Measurements from ENCODE around the gene FAM110C.
"Not testable (repeated sequence)": the region's sequence is repeated elsewhere in the genome, so short reads cannot be mapped to it uniquely, and the experiment has no call there.

FAM110C gene

DNA sequence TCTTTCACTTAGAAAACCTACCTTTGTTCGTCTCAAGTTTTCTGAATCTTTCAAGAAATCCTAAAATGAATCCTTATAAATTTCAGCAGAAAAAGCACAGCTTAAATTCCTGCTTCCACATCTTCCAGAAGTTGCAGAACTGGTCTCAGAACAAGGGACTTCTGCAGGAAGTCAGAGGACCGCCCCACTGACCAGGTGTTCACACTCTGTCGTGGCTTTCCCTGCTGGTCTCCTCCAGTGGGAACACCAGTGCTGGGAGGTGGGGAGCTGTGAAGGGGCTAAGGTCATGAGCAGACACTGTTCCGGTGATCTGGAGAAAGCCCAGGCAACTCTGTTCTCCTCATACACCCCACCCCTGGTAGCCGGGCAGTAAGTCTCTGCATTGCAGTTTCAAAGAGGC is 3.5 kb downstream of the FAM110C start:
- DNase-seq, result no peak

DNA sequence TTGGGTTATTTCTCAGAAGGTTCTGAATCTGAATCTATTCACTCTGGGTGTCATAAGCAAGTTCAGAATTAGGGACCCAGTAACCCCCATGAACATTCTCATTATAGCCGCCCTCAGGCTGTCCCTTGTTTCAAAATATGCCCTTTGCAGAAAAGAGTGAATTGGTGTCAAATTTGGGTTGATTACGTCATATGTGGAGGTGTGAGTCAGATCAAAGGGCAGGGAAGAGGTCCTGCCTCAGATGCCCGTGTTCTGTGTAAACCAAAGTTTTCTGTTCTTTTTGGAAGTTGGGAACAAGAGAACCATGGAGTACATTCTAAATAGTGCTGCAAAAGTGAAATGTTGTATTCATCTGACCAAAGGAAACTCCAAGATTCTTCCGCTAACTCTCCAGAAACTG is 5.8 kb downstream of the FAM110C start:
- DNase-seq, result no peak

DNA sequence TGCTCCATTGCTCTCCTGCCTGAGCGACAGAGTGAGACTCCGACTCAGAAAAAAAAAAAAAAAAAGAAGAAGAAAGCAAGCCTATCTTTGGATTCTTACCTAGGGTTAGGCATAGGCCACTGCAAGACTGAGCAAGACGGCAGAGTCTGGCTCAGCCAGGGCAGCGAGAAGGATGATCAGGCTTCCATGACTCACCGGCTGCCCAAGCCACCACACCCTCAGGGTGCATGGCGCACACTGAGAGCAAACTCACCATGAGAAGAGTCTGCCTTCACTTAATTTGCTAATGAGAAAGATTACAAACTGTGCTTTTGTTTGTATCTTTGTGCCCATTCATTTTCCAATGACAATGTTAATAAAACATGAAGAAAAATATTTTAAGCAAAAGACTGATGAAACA is 8.2 kb downstream of the FAM110C start:
- no peak for DNase-seq

DNA sequence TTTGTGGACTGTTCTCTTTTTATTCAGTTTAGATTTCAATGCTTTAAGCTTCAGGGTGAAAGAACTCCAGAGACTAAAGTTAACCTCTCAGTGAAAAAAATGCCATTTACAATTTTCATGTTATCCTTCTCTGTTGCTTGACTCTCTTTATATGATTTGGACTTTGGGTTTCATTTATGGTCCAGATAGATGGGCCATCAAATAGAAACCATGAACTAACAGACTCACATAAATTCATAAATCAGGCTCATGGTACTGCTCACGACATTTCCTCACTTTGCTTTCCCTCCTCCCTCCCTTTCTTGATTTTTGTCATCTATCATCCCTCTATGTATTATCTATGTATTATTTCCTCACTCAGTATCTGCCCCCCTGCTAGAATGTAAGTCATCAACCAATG is 10.0 kb downstream of the FAM110C start:
- DNase-seq, result no peak

DNA sequence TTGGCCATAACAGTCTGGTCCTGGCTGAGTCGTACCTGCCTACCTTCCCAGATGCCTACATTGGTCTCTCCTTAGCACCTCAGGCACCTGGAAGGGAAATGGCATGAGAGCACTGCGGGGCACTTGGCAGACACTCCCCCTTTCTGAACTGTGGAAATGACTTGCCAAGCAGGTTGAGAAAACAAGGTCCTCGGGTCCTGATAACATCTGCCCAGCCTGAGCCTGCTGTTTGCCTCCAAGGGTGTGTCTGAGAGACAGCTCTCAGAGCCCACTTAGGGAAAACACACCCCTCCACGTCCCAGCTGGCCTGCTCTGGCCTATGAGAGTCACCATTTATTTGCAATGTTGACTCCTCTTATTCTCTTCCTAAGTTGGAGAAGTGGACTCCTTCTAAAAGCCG is 10.5 kb downstream of the FAM110C start:
- DNase-seq, result peak in 1 of 2 experiments; percentile 23

DNA sequence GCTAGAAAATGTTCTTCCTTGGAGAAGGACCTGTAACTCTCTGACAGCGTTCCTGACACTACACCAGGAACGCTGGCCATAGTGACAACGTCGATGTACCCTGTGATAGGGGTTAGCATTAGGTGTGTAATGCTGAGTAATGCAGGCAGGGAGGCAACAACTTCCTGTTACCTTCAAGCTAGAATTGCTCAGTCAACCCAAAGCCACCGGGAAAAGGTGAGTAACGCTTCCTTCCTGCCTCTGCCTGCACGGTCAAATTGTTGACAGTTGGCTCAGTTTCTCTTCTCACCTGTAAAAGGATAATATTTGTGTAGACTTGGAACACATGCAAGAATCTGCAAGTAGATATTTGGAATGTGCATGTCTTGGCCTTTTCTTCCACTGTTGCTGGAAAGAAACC is 12.7 kb downstream of the FAM110C start:
- DNase-seq, result no peak

DNA sequence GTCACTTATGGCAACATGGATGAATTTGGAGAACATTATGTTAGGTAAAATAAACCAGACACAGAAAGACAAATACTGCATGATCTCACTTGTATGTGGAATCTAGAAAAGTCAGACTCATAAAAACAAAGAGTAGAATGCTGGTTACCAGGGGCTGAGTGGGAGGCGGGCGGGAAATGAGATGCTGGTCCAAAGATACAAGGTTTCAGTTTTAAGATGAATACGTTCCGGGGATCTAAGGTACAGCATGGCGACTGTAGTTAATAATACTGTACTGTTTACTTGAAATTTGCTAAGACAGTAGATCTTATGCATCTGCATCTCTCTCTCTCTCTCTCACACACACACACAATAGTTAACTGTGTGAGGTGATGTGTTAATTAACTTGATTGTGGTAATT is 14.2 kb downstream of the FAM110C start:
- DNase-seq, result no peak

DNA sequence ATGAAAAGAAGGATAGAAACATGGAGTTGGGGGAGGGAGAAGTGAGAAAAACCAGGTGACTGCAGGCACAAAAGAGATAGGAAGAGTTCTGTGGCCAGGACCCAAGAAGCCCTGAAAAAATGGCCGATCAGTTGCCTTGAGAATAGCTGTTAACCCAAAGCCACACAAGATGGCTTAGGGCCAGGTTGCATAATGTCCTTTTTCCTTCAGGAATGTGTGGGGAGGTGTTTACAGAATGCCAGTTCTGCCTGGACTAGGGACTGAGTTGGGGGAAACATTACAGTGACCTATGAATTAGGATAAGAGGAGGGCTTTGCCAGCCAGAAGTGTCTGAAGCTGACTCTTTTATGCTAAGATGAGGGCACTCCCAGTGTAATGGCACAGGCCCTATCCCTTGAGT is 17.1 kb downstream of the FAM110C start:
- no peak for DNase-seq

DNA sequence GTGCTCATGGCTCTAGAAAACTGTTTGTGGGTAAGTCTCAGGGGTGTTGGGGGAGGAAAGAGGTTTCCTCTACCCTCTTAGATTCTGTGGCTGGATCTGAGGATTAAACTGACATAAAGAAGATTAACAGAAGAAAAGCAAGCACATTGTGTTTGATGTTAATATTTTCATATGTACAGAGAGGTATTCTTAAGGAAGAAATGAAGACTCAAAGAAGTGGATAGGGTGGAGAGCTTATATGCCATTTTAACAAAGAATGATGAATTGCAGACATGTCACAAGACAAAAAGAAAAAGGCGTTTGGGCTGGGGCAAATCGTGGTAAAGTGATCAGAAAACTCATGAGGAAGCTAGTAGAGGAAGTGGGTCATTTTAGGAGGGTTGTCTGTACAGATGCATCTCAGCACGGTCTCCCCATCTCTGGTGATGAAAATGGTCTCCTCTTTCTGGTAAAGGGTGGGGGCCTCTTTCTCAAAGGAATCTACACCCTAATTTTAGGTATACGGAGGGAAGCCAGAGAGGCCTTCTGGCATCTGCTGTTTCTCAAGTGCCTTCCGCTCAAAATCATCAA is 17.8 kb downstream of the FAM110C start:
- no peak for DNase-seq

DNA sequence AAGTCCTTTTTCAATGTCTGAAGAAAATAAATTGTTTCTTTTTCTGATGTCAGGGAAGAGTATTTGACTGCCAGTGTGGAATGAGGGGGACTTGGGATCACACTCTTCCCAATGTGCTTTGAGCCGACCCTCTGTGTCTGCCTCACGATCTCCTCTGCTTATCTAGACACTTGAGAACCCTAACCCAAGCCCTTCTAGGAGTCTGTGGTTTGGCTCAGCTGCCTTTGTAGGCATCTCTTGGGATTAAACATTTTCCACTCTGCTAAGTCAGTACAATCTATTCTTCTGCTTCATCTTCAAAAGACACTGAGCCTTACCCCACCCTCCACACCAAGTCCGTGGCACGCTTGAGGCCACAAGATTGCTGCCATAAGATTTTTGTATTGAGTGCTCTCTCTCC is 19.4 kb downstream of the FAM110C start:
- no peak for DNase-seq

DNA sequence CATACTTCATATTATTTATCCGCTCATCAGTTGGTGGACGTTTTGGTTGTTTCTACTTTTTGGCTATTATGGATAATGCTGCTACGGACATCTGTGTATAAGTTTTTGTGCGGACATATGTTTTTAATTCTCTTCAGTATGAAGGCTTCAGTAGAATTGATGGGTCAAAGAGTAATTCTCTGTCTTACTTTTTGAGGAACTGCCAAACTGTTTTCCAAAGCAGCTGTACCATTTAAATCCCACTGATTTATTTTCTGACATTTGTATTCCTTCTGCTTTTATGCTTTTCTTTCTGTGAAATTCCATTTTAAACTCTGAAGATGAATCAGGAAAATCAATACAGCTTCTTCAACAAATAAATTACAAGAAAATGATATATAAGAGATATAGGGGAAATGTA is 20.8 kb downstream of the FAM110C start:
- no peak for DNase-seq

DNA sequence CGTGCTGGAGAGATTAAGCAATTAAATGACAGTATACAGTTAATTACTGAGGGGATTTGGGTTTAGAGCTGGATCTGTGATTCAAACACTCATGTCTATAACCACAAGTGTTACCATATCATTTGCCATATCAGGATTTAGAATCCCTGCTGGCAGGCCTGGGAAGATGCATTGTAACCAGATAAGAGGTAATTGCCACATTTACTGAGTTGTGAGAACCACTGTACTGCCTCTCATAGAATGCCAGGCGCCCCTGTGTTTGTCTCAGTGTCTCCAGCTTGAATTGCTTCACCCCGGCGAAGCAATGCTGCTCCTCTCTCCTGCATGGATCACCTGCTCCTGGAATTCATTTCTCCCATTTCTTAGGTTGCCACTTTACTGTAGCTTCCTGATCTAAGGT is 21.7 kb downstream of the FAM110C start:
- not testable (repeated sequence) for DNase-seq

DNA sequence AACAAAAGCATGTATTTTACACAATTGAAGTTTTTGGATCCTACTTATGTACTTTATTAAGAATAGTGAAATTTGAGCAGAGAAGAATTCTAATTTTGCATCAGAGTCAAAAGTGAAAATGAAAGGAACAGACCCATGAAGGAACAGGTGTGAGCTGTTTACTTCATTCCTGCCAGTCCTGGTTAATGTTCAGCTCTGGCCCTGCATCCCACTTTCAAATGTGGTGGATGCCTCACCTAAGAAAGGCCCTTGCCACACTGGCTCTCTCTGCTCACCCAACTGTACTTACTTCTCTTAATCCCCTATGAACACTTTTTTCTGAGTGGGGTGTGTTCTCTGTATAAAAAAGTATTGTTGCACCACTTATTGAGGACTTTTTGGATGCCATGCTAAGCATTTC is 22.2 kb downstream of the FAM110C start:
- DNase-seq, result no peak

DNA sequence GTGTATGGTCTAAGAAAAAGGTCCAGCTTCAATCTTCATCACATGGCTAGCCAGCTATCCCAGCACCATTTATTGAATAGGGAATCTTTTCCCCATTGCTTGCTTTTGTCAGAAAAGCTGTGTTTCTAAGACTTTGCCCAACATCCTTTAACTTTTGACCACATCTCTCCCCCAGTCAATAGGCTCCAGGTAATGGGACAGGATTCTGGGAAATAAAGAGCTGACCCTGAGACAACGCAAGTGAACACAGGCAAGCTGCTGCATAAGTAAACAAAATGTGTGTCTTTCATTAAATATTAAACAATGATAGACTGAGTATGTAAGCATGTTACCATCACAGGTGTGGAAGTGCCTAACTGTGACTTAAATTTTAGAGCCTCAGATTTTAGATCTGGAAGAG is 23.0 kb downstream of the FAM110C start:
- DNase-seq, result no peak

DNA sequence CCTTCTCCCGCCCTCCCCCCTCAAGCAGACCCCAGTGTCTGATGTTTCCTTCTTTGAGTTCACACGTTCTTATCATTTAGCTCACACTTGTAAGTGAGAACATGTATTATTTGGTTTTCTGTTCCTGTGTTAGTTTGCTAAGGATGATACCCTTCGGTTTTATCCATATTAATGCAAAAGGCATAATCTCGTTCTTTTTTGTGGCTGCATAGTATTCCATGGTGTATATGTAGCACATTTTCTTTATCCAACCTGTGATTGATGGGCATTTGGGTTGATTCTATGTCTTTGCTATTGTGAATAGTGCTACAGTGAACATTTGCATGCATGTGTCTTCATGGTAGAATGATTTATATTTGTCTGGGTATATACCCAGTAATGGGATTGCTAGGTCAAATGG is 24.1 kb downstream of the FAM110C start:
- DNase-seq, result not testable (repeated sequence)

DNA sequence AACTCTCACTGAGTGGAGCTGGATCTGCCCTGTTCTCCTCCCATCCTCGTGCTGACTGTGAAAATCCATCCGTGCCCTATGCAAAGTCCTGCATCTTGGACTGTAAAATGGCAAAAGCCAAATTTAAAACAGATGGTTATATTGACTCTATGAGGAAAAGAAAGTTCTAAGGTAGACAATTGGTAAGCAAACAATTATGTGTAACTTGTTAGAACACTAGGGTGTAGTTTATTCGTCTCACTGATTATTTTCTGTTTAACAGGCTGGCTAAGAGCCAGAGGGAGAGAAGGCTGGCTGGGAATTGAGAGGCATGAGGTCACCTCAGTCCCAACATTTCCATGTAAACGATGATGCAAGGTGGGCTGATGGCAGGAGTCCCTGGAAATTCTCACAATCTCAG is 26.0 kb downstream of the FAM110C start:
- DNase-seq, result not testable (repeated sequence)

DNA sequence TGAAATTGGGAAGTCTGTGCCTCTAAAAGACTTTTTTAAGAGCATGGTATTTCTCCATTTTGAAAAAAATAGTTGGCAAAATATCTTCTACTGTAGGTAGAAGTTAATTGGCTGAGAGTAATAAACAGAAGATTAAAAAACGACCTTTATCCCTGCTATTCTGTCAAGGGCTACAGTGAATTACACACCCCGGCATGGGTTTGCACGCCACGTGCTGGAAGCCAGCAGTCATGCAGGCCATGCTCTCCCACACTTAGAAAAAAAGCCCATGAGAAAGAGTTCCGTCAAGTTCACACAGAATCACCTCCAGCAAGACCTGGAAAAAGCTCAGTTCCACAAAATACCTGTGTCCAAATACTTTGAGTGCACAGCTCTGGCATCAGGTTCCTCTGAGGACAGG is 26.8 kb downstream of the FAM110C start:
- no peak for DNase-seq

DNA sequence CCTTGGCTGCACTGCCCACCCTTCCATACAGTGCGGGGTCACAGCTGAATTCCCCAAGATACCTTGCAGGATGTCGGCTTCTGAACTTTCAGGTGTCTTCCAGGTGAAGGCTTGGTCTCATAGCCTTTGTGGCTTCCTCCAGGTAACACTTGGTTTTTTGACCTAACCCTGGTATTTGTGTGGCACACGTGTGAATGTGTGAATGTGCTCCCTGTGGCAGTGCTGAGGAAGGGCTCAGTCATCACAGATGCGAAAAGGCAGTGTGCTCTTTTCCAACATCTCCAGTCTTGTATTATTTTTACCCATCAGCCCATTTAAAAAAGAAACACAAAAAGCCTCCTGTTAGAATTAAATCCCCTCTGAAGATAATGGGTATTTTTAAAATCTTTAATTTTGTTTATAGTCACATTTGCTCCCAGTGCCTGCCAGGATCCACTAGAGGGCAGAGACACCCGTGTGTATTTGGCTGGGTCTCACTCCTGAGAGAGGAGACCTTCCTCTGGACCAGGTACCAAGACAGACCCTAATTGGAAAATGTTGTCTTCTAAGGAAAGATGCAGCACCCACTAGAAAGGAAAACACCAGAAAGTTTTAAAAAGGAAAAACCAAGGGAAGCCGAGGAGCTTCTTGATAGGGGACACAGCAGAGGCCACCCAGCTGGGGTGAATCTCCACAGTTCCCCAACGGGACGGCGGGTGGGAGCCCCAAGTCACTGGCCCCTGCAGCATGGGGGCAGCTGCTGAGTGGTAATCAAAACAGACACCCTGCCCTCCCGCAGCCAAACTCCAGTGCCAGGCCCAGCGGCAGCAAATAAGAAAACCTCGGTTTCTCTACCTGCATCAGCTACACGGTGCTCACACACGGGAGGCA is 27.7 kb downstream of the FAM110C start:
- peak in 1 of 2 experiments; percentile 23 for DNase-seq

DNA sequence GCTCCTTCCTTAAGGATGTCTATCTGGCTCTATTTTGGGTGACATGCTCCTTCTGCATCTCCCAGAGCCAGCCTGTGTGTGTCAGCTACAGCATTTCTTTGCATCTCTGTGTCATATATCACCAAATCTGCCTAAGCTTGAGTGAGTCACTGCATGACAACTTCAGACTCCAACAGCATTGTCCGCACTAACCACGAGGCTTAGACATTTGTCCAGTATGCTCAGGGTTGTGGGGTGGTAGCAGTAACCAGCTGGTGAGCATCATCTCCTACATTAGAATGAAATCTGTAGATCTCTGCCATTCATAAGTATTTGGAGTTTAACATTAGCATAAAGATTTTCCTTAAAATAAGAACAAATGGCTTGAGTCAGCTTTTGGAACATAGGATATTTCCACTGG is 30.4 kb downstream of the FAM110C start:
- not testable (repeated sequence) for DNase-seq

DNA sequence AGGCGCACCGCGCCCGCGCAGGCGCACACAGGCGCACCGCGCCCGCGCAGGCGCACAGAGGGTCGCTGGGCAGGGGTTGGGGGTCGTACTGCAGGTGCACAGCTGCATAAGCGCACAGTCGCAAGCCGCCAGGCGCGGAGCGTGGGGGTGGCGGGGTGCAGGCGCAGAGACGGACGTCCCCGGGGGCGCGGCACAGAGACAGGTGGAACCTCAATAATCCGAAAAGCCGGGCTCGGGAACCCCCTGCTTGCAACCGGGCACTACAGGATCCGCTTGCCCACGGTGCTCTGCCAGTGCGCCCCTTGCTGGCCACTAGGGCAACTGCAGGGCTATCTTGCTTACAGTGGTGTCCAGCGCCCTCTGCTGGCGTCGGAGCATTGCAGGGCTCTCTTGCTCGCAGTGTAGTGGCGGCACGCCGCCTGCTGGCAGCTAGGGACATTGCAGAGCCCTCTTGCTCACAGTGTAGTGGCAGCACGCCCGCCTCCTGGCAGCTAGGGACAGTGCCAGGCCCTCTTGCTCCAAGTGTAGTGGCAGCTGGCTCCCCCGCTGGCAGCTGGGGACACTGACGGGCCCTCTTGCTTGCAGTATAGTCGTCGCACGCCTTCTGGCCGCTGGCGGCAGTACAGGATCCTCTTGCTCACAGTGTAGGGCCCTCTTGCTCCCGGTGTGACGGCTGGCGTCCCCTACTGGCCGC is 34.9 kb downstream of the FAM110C start:
- peak in 1 of 2 experiments; percentile 25 for DNase-seq

DNA sequence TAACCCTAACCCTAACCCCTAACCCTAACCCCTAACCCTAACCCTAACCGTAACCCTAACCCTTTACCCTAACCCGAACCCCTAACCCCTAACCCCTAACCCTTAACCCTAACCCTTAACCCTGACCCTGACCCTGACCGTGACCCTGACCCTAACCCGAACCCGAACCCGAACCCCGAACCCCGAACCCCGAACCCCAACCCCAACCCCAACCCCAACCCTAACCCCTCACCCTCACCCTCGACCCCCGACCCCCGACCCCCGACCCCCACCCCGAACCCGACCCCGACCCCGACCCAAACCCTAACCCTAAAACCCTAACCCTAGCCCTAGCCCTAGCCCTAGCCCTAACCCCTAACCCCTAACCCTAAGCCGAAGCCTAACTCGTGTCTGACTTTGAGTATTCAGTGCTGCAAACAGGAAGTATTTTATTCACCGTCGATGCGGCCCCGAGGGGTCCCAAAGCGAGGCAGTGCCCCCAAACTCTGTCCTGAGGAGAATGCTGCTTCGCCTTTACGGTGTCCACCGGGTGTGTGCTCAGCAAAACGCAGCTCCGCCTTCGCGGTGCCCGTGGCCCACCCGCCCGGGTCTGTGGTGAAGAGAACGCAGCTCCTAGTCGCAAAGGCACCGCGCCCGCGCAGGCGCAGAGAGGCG is 36.0 kb downstream of the FAM110C start:
- DNase-seq, result no peak
